Neural cell (in vitro differentiated cells): ENCODE data around the gene NID2. TPM values are rescaled to one million over a fixed set of nuclear protein-coding genes. Genes with fewer than 3 reads are reported as not detected.

Source experiments
- H2AFZ ChIP-seq: fragments of 200-600, 300-800 bp; sonication (generic), shearing (Covaris generic); 2 replicates; pipeline ENCODE4 v1.6.0; 2014; ENCODE audit warnings: low read depth, mild to moderate bottlenecking, antibody characterized with exemption, low read length, moderate library complexity
- H3F3A ChIP-seq: fragments of 200-600 bp; shearing (Covaris generic); 2 replicates; pipeline ENCODE4 v1.6.1; 2016; ENCODE audit warnings: mild to moderate bottlenecking, moderate library complexity, mixed read lengths, antibody characterized with exemption, low read length; ENCODE audit not compliant: insufficient read depth, poor library complexity, severe bottlenecking
- H3K27ac ChIP-seq: fragments of 200-600, 300-800 bp; sonication (generic), shearing (Covaris generic); 2 replicates; pipeline ENCODE4 v1.5.1; 2014; ENCODE audit warnings: mild to moderate bottlenecking, low read length, moderate library complexity
- H3K27me3 ChIP-seq: fragments of 300-800, 200-600 bp; sonication (generic), shearing (Covaris generic); 2 replicates; pipeline ENCODE4 v1.6.0; 2014; ENCODE audit warnings: mild to moderate bottlenecking, low read depth, low read length, moderate library complexity; ENCODE audit not compliant: insufficient read depth
- H3K36me3 ChIP-seq: fragments of 300-800, 200-600 bp; sonication (generic), shearing (Covaris generic); 2 replicates; pipeline ENCODE4 v1.5.1; 2014; ENCODE audit warnings: mild to moderate bottlenecking, antibody characterized with exemption, low read length, moderate library complexity; ENCODE audit not compliant: insufficient read depth
- H3K4me2 ChIP-seq: fragments of 300-800, 200-600 bp; sonication (generic), shearing (Covaris generic); 2 replicates; pipeline ENCODE4 v1.6.0; 2014; ENCODE audit warnings: mild to moderate bottlenecking, low read length
- H3K4me3 ChIP-seq: fragments of 300-800, 200-600 bp; sonication (generic), shearing (Covaris generic); 2 replicates; pipeline ENCODE4 v1.5.1; 2014; ENCODE audit warnings: mild to moderate bottlenecking, low read length, moderate library complexity
- H3K79me2 ChIP-seq: fragments of 200-600 bp; shearing (Covaris generic); replicated peaks from 2 replicates; pipeline ENCODE4 v1.6.0; 2014; ENCODE audit warnings: mild to moderate bottlenecking, low read length, moderate library complexity; ENCODE audit not compliant: insufficient read depth
- H3K9ac ChIP-seq: fragments of 300-800, 200-600 bp; sonication (generic), shearing (Covaris generic); 2 replicates; pipeline ENCODE4 v1.6.1; 2016; ENCODE audit warnings: mild to moderate bottlenecking, low read length, mixed read lengths
- H3K9me2 ChIP-seq: fragments of 200-600 bp; shearing (Covaris generic); 2 replicates; pipeline ENCODE4 v1.6.1; 2016; ENCODE audit warnings: mild to moderate bottlenecking, low read length, mixed read lengths; ENCODE audit not compliant: insufficient read depth
- H3K9me3 ChIP-seq: fragments of 200-600, 300-800 bp; sonication (generic), shearing (Covaris generic); 2 replicates; pipeline ENCODE4 v1.6.1; 2016; ENCODE audit warnings: mild to moderate bottlenecking, mixed run types, low read length, moderate library complexity, mixed read lengths
- H4K20me1 ChIP-seq: fragments of 200-600 bp; shearing (Covaris generic); 2 replicates; pipeline ENCODE4 v1.6.1; 2016; ENCODE audit warnings: mild to moderate bottlenecking, mixed run types; ENCODE audit not compliant: insufficient read depth
- CTCF ChIP-seq: fragments of 450-650 bp; IDR thresholded peaks from 2 replicates; pipeline ENCODE4 v1.5.1; 2014; ENCODE audit warnings: antibody characterized with exemption, mild to moderate bottlenecking, moderate library complexity; ENCODE audit not compliant: poor library complexity, severe bottlenecking
- EP300 ChIP-seq: fragments of 450-650 bp; conservative IDR thresholded peaks from 2 replicates; pipeline ENCODE4 v1.6.1; 2014; ENCODE audit warnings: antibody characterized with exemption, mild to moderate bottlenecking, moderate library complexity; ENCODE audit not compliant: poor library complexity, severe bottlenecking
- EZH2 ChIP-seq: fragments of 200-600, 300-800 bp; shearing (Covaris generic), sonication (generic); IDR thresholded peaks from 2 replicates; pipeline ENCODE4 v1.6.1; 2014; ENCODE audit warnings: antibody characterized with exemption, low read length, borderline replicate concordance, mild to moderate bottlenecking; ENCODE audit not compliant: insufficient read depth, poor library complexity, severe bottlenecking
- MXI1 ChIP-seq: fragments of 450-650 bp; conservative IDR thresholded peaks from 2 replicates; pipeline ENCODE4 v1.6.1; 2014; ENCODE audit warnings: antibody characterized with exemption, mild to moderate bottlenecking; ENCODE audit not compliant: poor library complexity, severe bottlenecking
- POLR2AphosphoS5 ChIP-seq: IDR thresholded peaks from 2 replicates; pipeline ENCODE4 v1.6.1; 2012
- RAD21 ChIP-seq: fragments of 450-650 bp; conservative IDR thresholded peaks from 2 replicates; pipeline ENCODE4 v1.6.1; 2014; ENCODE audit warnings: antibody characterized with exemption, mild to moderate bottlenecking, moderate library complexity
- REST ChIP-seq: IDR thresholded peaks from 2 replicates; pipeline ENCODE4 v1.6.1; 2012; ENCODE audit warnings: borderline replicate concordance
- SMC3 ChIP-seq: fragments of 450-650 bp; conservative IDR thresholded peaks from 2 replicates; pipeline ENCODE4 v1.6.1; 2014; ENCODE audit warnings: antibody characterized with exemption, mild to moderate bottlenecking, moderate library complexity; ENCODE audit not compliant: poor library complexity
- TAF1 ChIP-seq: IDR thresholded peaks from 2 replicates; pipeline ENCODE4 v1.6.1; 2012; ENCODE audit warnings: low read depth
- polyA plus RNA-seq: library from polyadenylated mRNA; depleted of rRNA; stranded (reverse); fragments of >200 nt; gene quantifications from 2 replicates; pipeline ENCODE4 v1.2.3, GENCODE V29; 2014

The NID2 gene
- polyA plus RNA-seq, 1 donor from 2014 or later = 1.1 TPM

- Histone ChIP-seq H3K27ac (no peak overlapping the region), H3K4me2 (no peak overlapping the region)
- TF ChIP-seq EZH2 (no peak), EP300 (no peak), SMC3 (no peak), MXI1 (no peak), TAF1 (no peak), CTCF (no peak), REST (no peak), POLR2AphosphoS5 (no peak), RAD21 (no peak)
Observed at GRCh38 chr14:52023518-52023917, 45.3 kb downstream of the NID2 start.

GRCh38 chr14:52021957-52022600, 46.8 kb downstream of the NID2 start:
- Histone ChIP-seq H3K27ac (no peak overlapping the region), H3K9me2 (no peaks in the 10 kb centered on the region), H3K9me3 (no peaks in the 10 kb centered on the region), H3K79me2 (no peaks in the 10 kb centered on the region), H3K4me2 (no peak overlapping the region), H3K4me3 (no peak overlapping the region), H3F3A (no peaks in the 10 kb centered on the region), H4K20me1 (no peaks in the 10 kb centered on the region), H3K36me3 (no peaks in the 10 kb centered on the region), H3K9ac (no peak overlapping the region), H3K27me3 (no peaks in the 10 kb centered on the region), H2AFZ (no peak overlapping the region)
- no peak for TF ChIP-seq EZH2

More at GRCh38 chr14:52023518-52023917, 45.3 kb downstream of the NID2 start:
- Histone ChIP-seq H3K79me2 (no peaks in the 10 kb centered on the region), H4K20me1 (no peaks in the 10 kb centered on the region), H3K27me3 (no peaks in the 10 kb centered on the region), H3K9me3 (no peaks in the 10 kb centered on the region), H3K9ac (no peak overlapping the region), H3F3A (no peaks in the 10 kb centered on the region), H3K36me3 (no peaks in the 10 kb centered on the region), H3K4me3 (no peak overlapping the region), H2AFZ (no peak overlapping the region), H3K9me2 (no peaks in the 10 kb centered on the region)
